ENCODE data around the gene ZNF839.

ZNF839 gene

DNA sequence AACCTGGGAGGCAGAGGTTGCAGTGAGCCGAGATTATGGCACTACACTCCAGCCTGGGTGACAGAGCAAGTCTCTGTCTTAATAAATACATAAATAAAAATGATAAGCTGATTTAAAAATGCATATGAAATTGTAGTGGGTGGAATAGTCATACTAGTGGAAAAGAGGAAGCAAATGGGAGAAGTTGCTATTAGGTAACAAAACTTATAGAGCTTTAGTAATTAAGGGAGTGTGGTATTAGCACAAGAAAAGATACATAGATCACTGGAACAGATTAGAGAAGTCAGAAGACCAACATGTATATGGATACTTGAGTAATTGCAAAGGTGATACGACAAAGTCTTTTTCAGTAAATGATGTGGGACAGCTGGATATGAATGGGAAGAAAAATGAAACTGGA is 69.7 kb downstream of the ZNF839 start:
- TF ChIP-seq, protein P1, sequence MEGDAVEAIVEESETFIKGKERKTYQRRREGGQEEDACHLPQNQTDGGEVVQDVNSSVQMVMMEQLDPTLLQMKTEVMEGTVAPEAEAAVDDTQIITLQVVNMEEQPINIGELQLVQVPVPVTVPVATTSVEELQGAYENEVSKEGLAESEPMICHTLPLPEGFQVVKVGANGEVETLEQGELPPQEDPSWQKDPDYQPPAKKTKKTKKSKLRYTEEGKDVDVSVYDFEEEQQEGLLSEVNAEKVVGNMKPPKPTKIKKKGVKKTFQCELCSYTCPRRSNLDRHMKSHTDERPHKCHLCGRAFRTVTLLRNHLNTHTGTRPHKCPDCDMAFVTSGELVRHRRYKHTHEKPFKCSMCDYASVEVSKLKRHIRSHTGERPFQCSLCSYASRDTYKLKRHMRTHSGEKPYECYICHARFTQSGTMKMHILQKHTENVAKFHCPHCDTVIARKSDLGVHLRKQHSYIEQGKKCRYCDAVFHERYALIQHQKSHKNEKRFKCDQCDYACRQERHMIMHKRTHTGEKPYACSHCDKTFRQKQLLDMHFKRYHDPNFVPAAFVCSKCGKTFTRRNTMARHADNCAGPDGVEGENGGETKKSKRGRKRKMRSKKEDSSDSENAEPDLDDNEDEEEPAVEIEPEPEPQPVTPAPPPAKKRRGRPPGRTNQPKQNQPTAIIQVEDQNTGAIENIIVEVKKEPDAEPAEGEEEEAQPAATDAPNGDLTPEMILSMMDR (IDR thresholded peaks at IDR 0.05; ENCODE audit: low read depth, low read length) = no peak
- no peak overlapping the region for H3K4me3 ChIP-seq (ENCODE audit: low read depth, low read length)
- no peak for DNase-seq (ENCODE audit: low read depth, low spot score)
- in situ Hi-C loops (cut with HindIII; ENCODE audit: low sequenced_read_pairs) = no loop called here

DNA sequence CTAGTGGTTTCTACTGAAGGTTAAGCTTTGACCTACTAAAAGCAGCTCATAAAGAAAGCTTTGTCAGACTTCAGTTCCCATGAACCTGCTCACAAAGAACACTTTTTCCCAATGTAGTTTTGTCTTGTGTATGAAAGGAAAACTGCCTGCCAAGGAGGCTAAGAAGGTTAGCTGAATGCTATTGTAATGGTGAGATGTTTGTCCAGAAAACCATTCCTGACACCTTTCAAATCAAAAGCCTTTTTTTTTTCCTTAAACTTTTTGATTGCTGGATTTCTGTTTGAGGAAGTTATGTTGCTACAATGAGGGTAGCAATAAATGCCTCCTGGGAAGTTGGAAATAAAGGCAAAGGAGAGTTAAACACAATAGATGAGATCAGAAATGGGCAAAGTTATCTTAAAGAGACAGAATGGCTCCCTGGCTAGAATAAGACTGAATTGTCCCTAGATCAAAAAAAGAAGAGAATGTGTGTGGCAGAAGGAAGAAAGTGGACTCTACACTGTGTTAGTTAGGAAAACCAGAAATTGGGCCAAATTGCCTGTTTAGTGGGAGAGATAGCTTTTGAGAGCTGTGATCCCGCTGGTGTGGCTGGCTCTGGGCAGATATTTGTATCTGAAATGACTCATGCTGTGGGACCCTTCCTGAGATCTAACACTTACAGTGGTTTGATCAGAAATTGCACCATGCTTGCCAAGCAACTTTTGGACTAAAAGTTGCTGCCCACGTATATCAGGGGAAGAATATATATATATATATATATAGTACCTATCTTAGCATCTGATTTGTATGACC is 70.7 kb downstream of the ZNF839 start:
- no peak overlapping the region for H3K4me3 ChIP-seq (ENCODE audit: low read depth, low read length)
- in situ Hi-C loops (cut with HindIII; ENCODE audit: low sequenced_read_pairs) = no loop called here
- TF ChIP-seq, protein P1 (IDR thresholded peaks at IDR 0.05; ENCODE audit: low read depth, low read length) = no peak
- DNase-seq (ENCODE audit: low read depth, low spot score) = peak; percentile 39

Data from astrocyte of the spinal cord (primary cell).